Activated CD4-positive, alpha-beta T cell treated with anti-CD3 and anti-CD28 coated beads, Interleukin-2, amount 50 U/mL, for 16 hours (primary cell): ENCODE results near the gene RPS21.

Experiments
- DNase-seq: peaks from one replicate; pipeline ENCODE4 v3.0.0-alpha.2; 2020

RPS21 gene

DNA sequence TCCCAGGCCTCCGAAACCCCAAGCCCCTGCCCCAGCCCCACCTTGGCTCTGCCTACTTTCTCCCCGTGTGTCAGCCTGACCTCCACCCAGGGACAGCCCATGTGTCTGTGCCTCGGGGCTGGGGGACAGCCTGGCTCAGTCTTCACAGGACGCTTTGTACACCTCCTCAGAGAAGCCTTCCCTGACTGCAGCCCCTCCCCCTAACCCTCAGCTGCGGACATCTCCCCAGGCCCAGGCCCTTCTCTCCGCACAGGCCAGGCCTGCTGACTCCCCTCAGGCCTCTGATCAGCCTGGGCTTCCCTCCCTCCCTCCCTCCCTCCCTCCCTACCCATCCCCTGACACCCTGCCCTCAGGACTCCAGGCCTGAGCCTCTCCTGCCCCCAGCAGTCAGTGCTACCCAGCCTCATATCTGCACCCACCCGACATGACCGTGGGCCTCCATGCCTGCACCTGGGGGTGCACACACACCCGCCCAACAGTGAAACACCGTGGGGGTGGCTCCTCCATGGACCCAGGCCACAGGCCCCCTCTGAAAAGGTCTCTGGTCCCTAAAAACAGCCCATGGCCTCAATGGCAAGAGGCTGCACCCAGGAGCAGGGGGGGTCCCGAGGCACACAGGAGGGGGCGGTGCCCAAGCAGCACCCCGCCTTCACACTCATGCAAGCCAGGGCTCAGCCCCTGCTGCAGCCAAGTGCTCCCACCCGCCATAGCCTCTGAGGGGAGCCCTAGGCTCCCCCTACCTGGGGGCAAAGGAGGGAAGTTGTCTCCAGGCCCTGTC is 32.7 kb upstream of the RPS21 start:
- no peak for DNase-seq

- DNase-seq = no peak
These were observed 32.0 kb upstream of the RPS21 start for GRCh38 chr20:62354811-62355341.

DNA sequence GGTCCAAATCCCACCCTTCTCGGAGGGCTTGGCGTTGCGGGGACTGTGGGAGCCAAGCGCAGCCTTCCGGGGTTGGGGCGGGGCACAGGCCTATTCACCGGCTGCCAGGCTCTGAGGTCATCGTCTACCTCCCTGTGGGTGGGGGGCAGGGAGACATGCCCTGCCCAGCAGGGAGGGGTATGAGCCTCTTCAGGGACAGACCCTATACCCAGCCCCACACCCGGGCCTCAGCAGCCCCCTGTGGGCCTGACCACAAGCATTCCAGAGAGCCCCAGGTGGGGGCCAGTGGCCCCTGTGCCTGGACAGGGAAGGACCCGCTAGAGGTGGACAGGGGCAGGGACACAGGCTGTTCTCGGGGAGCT is 31.4 kb upstream of the RPS21 start:
- DNase-seq = no peak

DNA sequence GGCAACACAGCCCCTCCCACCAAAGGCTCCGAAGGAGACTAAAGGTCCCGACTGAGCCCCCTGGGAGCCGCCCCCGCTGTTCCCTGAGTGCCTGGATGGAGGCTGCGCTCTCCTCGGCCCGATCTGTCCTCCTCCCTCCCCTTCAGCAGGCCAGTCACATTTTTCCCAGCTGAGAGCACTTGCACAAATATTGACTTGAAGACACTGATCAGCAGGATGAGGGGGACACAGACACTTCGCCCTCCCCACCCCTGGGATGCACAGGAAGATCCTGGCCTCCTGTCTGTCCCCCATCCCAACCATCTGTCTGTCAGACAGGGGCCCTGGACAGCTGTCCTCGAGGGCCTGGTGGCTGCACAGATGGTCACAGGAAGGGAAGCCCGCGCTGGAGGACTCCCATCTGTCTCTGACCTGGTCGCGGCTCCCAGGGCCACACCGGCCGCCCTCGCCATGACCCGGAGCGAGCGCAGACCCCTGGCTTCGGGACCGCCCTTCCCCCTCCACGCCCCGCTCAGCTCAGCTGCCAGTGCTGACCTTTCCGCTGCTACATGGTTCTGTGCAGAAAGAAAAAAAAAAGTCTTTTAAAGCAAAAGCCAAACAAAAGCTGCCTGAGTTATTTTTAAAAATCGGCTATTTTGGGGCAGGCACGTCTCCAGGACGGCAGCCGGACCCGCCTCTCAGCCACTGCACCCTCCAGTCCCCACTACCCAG is 30.9 kb upstream of the RPS21 start:
- DNase-seq = no peak

GRCh38 chr20:62356589-62357186 is 30.2 kb upstream of the RPS21 start:
- DNase-seq = no peak

GRCh38 chr20:62357187-62357667 is 29.7 kb upstream of the RPS21 start:
- DNase-seq = no peak

GRCh38 chr20:62357681-62358080 is 29.2 kb upstream of the RPS21 start:
- no peak for DNase-seq

DNA sequence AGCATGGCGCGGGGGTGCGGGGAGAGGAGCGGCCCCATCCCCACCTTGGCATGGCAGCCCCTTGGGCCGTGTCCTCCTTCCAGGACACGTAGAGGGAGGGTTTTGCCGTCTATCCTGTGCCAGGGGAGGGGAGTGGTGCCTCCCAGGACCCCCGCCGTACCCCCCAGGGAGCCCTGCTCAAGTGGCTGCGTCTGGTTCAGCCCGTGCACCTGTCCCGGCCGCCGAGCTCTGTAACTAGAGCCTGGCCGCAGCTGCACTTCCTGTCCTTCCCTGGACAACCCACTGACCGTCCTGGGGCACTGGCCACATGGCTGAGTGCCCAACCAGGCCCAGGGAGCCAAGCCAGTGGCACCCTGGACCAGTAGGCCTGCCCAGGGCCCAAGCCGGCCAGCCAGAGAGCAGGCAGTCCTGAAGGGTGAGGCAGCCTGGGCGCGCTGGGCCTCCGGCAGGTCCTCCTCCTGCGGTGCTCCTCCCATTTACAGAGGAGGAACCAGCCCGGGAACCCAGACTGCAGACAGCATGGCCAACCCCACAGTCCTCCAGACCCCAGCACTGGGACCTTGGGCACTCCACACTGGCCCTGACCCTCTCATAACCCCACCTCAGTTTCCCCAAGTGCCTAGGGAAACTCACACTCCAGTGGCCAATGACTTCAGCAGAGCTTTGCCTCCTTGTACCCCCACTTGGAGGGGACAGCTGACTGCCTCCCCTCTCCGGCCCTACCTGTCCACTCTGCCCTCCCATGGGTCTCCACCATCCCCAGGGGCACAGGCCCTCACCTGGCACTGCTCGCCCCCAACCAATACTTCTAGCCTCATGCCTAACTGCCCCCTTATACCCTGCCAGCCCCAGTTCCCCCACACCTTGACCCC is 28.5 kb upstream of the RPS21 start:
- DNase-seq = no peak

GRCh38 chr20:62359043-62359490 is 27.8 kb upstream of the RPS21 start:
- DNase-seq = no peak

GRCh38 chr20:62359491-62360121 is 27.3 kb upstream of the RPS21 start:
- DNase-seq = no peak

DNA sequence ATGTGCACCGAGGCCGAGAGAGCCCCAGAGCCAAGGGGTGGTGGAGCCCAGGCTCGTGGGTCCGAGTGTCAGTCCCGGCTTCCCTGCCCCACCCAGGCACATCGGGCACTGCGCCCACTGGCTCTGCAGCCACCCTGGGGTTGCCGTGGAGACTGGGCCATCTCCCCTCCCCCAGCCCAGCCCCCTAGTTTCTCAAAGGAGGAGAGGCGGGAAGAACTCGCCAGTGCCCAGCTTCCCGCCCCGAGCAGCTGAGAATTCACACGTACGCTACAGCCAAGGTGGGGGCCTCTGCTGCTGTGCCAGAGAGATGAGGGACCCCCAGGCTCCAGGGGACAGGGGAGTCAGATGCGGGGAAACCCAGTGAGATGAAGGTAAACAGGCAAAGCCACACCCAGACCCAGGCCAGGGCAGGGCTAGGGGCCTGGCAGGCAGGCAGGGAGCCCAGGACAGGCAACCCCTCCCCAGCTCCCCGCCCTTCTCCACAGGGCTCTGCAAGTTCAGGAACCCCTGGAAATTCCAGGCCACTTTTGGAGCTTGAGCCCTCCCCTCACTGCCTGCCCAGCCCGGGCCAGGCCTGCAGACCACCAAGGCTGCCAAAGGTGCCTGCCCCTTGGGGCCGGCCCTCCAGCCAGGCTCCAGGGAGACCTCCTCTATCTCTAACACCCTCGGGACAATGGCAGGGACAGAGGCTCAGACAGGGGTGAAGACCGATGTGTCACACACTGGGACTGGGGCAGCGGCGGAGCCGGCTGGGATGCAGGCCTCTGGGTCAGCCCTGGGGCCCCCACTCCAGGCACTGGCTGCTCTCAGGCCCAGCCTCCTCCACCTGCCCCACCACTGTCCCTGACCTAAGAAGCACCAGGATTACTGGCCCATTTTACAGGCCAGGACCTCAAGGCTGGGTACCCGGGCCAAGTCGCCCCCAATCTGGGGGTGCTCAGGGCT is 25.8 kb upstream of the RPS21 start:
- DNase-seq = no peak

DNA sequence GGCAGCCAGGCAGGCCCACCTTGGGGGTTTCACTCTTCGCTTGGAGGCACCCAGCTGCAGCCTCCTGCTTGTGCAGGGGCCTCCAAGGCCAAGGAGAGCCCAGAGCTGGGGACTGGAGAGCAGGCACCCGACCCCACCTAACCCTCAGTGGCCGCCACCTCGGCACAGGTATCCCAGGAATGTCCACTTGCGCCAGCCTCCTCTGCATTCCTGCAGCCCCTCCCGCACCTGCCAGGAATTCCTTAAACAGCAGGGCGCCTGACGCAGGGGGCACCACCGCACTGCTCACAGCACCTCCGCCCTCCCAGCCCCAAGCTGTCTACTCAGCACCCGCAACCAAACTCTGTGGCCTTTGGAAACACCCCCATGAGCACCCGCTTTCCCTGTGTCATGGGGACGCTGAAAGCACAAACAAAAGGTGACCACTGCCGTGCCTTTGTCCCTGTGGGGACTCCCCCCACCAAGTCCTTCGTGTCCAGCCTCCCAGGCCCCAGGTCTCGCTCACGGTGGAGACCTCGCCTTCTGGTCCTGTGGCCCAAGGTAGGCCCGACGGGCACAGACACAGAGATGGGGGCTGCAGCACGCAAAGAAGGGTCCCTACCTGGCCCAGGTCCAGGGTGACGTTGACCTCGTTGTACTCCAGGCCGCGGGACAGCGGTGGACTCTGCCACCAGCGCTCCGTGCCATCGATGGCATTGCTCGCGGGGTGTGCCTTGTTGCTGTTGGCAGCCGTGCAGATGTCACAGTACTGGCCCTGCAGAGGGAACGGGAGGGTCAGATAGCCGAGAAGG is 24.9 kb upstream of the RPS21 start:
- no peak for DNase-seq

DNA sequence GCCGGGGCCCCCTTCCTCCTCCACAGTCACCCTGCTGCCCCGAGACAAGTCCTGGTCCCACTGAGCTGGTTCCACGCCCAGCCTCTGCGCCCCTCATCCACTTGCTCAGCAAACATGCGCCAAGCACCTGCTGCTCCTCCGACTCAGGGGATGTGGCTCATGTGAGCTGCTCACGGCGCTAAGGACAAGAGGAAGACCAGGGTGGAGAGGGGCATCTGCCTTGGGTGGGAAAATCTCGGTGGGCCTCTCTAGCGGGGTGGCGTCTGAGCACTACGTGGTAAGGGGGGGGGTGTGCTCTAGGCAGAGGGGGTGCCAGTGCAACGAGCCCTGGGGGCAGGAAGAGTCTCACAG is 24.3 kb upstream of the RPS21 start:
- DNase-seq = no peak

DNA sequence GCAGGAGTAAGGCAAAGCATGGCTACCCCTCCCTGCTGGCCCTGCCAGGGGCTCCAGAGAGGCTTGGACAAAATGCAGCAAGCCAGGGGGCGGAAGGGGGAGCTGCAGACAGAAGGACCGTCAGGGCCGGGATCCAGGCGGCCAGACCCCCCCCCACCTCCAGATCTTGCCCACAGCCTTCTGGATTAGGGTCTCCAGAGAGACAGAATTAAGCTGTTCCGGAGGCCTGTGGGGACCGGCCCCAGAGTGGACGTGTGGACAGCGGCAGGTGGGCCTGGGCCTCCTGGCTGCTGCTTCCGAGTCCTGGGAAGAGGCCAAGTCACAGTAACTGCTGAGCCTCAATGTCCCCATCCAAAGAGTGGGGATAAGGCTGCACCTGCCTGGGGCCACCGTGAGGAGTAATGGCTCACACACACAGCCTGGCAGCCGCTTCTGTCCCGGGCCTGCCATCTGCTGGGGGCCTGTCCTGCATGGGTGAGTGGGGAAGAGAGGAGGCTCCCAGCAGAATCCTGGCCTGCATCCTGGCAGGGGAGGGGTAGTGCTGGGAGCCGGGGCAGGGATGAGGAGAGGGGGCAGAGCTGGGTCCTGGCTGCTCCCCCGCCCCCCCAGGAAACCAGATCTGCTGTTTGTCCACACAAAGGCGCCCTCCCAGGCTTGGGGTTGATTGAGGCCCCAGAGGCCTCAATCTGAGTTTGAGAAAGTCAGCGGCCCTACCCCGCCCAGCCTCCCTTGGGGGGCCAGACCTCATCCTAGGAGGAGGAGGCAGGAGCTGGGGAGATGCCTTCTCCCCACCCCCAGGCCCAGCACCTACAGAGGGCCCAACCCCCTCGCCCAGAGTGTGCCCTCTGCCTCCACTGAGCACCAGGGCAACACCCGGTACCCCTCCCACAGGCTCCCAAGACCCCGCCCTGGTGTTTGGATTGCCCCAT is 23.6 kb upstream of the RPS21 start:
- no peak for DNase-seq

- DNase-seq = no peak
These were observed 22.7 kb upstream of the RPS21 start for GRCh38 chr20:62363920-62364851.

DNA sequence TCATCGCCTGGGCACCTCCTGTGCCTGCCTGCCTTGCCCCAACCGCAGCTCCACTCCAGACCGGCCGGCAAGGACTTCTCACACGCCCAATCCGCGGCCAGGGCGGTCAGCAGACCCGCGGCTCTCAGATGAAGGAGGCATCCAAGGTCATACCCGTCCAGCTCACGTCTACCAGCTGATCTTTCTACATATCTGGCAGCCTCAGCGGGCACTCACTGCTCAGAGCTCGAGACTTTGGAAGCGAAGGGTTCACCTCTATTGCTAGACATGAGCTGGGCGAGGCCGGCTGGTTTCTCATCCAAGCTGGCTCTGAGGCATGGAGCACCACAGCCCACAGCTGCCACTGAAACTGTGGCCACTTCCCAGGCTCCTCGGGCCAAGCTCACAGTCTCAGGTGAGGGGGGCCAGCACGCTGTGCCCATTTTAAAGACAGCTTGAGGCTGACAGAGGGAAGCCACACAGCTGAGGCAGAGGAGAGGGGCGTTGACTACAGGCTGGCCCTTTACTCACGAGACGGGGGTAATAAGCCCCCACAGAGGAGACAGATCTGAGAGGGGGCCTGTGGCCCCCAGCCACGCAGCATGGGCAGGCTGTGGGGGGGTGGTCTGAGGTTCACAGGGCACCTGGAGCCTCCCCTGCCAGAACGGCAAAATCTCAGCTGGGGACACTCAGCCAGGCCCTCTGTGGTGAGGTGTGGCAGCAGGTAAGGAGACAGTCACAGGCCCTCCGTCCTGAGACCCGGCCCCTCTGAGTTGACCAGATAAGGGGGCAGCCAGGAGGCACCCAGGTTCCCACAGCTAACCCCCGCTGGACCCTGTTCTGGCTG is 21.8 kb upstream of the RPS21 start:
- DNase-seq = no peak

- DNase-seq = no peak
These were observed 21.0 kb upstream of the RPS21 start for GRCh38 chr20:62365814-62366369.
